ENCODE results near the gene G6PC2. TPM values are rescaled to one million over a fixed set of nuclear protein-coding genes. Genes with fewer than 3 reads are reported as not detected.

Gene G6PC2
- total RNA-seq, 1 experiment from 2014 or later = not detected

DNA sequence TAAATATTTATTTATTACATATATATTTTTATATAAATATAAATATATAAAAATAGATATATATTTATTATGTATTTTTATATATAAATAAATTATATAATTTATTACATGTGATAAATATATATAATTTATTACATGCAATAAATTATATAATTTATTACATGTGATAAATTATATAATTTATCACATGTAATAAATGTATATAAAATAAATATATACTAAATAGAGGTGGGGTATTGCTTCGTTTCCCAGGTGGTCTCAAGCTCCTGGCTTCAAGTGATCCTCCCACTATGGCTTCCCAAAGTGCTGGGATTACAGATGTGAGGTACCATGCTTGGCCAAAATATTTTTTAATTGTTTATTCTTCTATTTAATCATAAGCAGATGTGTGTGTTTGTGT, 3.6 kb upstream of the G6PC2 start:
- no peaks in the 10 kb centered on the region for H3K9me3 ChIP-seq
- no peaks in the 10 kb centered on the region; the same call in 1 of the 2 replicates for H3K27me3 ChIP-seq (replicated peaks; ENCODE audit: control insufficient read depth, insufficient read depth, low read length)
- Mint-ChIP-seq H3K4me1 (ENCODE audit: low read depth, unreplicated experiment) (no peaks in the 10 kb centered on the region), H3K4me3 (ENCODE audit: unreplicated experiment) (no peak overlapping the region), H3K27me3 (ENCODE audit: insufficient read depth, unreplicated experiment) (peaks cover 18% of the 10 kb centered on the region), H3K9me3 (ENCODE audit: unreplicated experiment) (no peaks in the 10 kb centered on the region), H3K36me3 (ENCODE audit: insufficient read depth, unreplicated experiment) (no peaks in the 10 kb centered on the region), H3K27ac (ENCODE audit: unreplicated experiment) (no peak overlapping the region)
- intact Hi-C loops (cut with micrococcal nuclease; ENCODE audit: unreplicated experiment) = no loop called here
- H3K4me3 ChIP-seq (ENCODE audit: low read depth, low read length) = no peak overlapping the region
- POLR2A ChIA-PET = no interaction called here
- no peak for TF ChIP-seq CTCF (IDR thresholded peaks at IDR 0.05; ENCODE audit: insufficient read depth in 1 of 2, low read depth in 1 of 2, low read length in 1 of 2, severe bottlenecking in 1 of 2, unreplicated experiment in 1 of 2)
- CTCF ChIA-PET = no interaction called here
- no TSS peak for BruUV-seq (replicated peaks)
- H3K36me3 ChIP-seq (ENCODE audit: control insufficient read depth, insufficient read depth, low read length) = no peaks in the 10 kb centered on the region
- no peaks in the 10 kb centered on the region for H3K4me1 ChIP-seq
- no peak for DNase-seq

- Mint-ChIP-seq H3K27me3 (ENCODE audit: insufficient read depth, unreplicated experiment) (peaks cover 8% of the 10 kb centered on the region), H3K9me3 (ENCODE audit: unreplicated experiment) (no peaks in the 10 kb centered on the region), H3K27ac (ENCODE audit: unreplicated experiment) (no peak overlapping the region), H3K4me3 (ENCODE audit: unreplicated experiment) (no peak overlapping the region), H3K4me1 (ENCODE audit: low read depth, unreplicated experiment) (no peaks in the 10 kb centered on the region), H3K36me3 (ENCODE audit: insufficient read depth, unreplicated experiment) (no peaks in the 10 kb centered on the region)
- BruUV-seq (replicated peaks) = no TSS peak
- no peak for DNase-seq
- ChIA-PET POLR2A (no interaction called here), CTCF (no interaction called here)
- intact Hi-C loops (cut with micrococcal nuclease; ENCODE audit: unreplicated experiment) = no loop called here
- no peaks in the 10 kb centered on the region for H3K4me1 ChIP-seq
- no peak for TF ChIP-seq CTCF (IDR thresholded peaks at IDR 0.05; ENCODE audit: insufficient read depth in 1 of 2, low read depth in 1 of 2, low read length in 1 of 2, severe bottlenecking in 1 of 2, unreplicated experiment in 1 of 2)
- H3K36me3 ChIP-seq (ENCODE audit: control insufficient read depth, insufficient read depth, low read length) = no peaks in the 10 kb centered on the region
- no peak overlapping the region for H3K4me3 ChIP-seq (ENCODE audit: low read depth, low read length)
- no peaks in the 10 kb centered on the region for H3K9me3 ChIP-seq
- no peaks in the 10 kb centered on the region; the same call in 1 of the 2 replicates for H3K27me3 ChIP-seq (replicated peaks; ENCODE audit: control insufficient read depth, insufficient read depth, low read length)
Measured at GRCh38 chr2:168903888-168904287, 2.8 kb downstream of the G6PC2 start.

- H3K9me3 ChIP-seq = no peaks in the 10 kb centered on the region
- POLR2A ChIA-PET = no interaction called here
- H3K4me3 ChIP-seq (ENCODE audit: low read depth, low read length) = no peak overlapping the region
- no TSS peak for BruUV-seq (replicated peaks)
- no peaks in the 10 kb centered on the region for H3K36me3 ChIP-seq (ENCODE audit: control insufficient read depth, insufficient read depth, low read length)
- TF ChIP-seq CTCF (IDR thresholded peaks at IDR 0.05; ENCODE audit: insufficient read depth in 1 of 2, low read depth in 1 of 2, low read length in 1 of 2, severe bottlenecking in 1 of 2, unreplicated experiment in 1 of 2) = no peak
- H3K4me1 ChIP-seq = no peaks in the 10 kb centered on the region
- Mint-ChIP-seq H3K27me3 (ENCODE audit: insufficient read depth, unreplicated experiment) (peaks cover 9% of the 10 kb centered on the region), H3K36me3 (ENCODE audit: insufficient read depth, unreplicated experiment) (no peaks in the 10 kb centered on the region), H3K4me1 (ENCODE audit: low read depth, unreplicated experiment) (no peaks in the 10 kb centered on the region), H3K4me3 (ENCODE audit: unreplicated experiment) (no peak overlapping the region), H3K27ac (ENCODE audit: unreplicated experiment) (no peak overlapping the region), H3K9me3 (ENCODE audit: unreplicated experiment) (no peaks in the 10 kb centered on the region)
- H3K27me3 ChIP-seq (replicated peaks; ENCODE audit: control insufficient read depth, insufficient read depth, low read length) = no peaks in the 10 kb centered on the region; the same call in 1 of the 2 replicates
- no peak for DNase-seq
- intact Hi-C loops (cut with micrococcal nuclease; ENCODE audit: unreplicated experiment) = no loop called here
- CTCF ChIA-PET = no interaction called here
Measured at GRCh38 chr2:168904358-168904757, 3.3 kb downstream of the G6PC2 start.
